Duodenal mucosa (tissue), 2 donors: Measurements from ENCODE around the gene TEX22.

Experiments used
- H3K27ac ChIP-seq: one replicate; pipeline ENCODE4 v1.7.0; 2013; ENCODE audit warnings: low read depth, low read length
- H3K27me3 ChIP-seq, 2 donors: one replicate each; pipeline ENCODE4 v1.7.0; 2013; ENCODE audit warnings: low read length in 2 of 2, control low read depth in 1 of 2; ENCODE audit not compliant: insufficient read depth in 2 of 2, control insufficient read depth in 1 of 2
- H3K36me3 ChIP-seq, 2 donors: one replicate each; pipeline ENCODE4 v1.7.0; 2013; ENCODE audit warnings: low read length in 2 of 2, control low read depth in 1 of 2; ENCODE audit not compliant: insufficient read depth in 2 of 2, control insufficient read depth in 1 of 2
- H3K4me1 ChIP-seq, 2 donors: one replicate each; pipeline ENCODE4 v1.7.0; 2013; ENCODE audit warnings: low read length in 2 of 2, control low read depth in 1 of 2; ENCODE audit not compliant: insufficient read depth in 2 of 2, control insufficient read depth in 1 of 2
- H3K4me3 ChIP-seq, 2 donors: one replicate each; pipeline ENCODE4 v1.7.0; 2013; ENCODE audit warnings: low read length in 2 of 2, low read depth in 1 of 2
- H3K9ac ChIP-seq, 2 donors: one replicate each; pipeline ENCODE4 v1.7.0; 2013; ENCODE audit warnings: low read length in 2 of 2, low read depth in 1 of 2
- H3K9me3 ChIP-seq, 2 donors: one replicate each; pipeline ENCODE4 v1.7.0; 2013; ENCODE audit warnings: low read length in 2 of 2, control low read depth in 1 of 2; ENCODE audit not compliant: control insufficient read depth in 1 of 2

The TEX22 gene

GRCh38 chr14:105414456-105415371, 16.4 kb downstream of the TEX22 start:
- Histone ChIP-seq H3K9me3 (no peaks in the 10 kb centered on the region), H3K4me1 (peaks cover 24 to 35% of the 10 kb centered on the region in 2 donors), H3K27ac (no peak overlapping the region), H3K9ac (peak overlapping the region in 1 of 2 donors; percentile 43), H3K4me3 (peak overlapping the region; percentile 43), H3K27me3 (peaks cover 10 to 16% of the 10 kb centered on the region in 2 donors), H3K36me3 (no peaks in the 10 kb centered on the region)

GRCh38 chr14:105415481-105416428, 17.4 kb downstream of the TEX22 start:
- Histone ChIP-seq H3K9ac (peak overlapping the region in 1 of 2 donors; percentile 43), H3K4me1 (peaks cover 22 to 40% of the 10 kb centered on the region in 2 donors)

GRCh38 chr14:105416671-105417070, 18.3 kb downstream of the TEX22 start:
- Histone ChIP-seq H3K36me3 (no peaks in the 10 kb centered on the region), H3K9ac (no peak overlapping the region), H3K9me3 (no peaks in the 10 kb centered on the region), H3K4me1 (peaks cover 18 to 43% of the 10 kb centered on the region in 2 donors), H3K4me3 (no peak overlapping the region), H3K27me3 (peaks cover 3 to 6% of the 10 kb centered on the region in 2 donors), H3K27ac (no peak overlapping the region)

More at GRCh38 chr14:105415481-105416428, 17.4 kb downstream of the TEX22 start:
- Histone ChIP-seq H3K4me3 (peak overlapping the region; percentile 43), H3K27me3 (peaks cover 5 to 10% of the 10 kb centered on the region in 2 donors), H3K36me3 (no peaks in the 10 kb centered on the region), H3K27ac (no peak overlapping the region), H3K9me3 (no peaks in the 10 kb centered on the region)

GRCh38 chr14:105417690-105418121, 19.4 kb downstream of the TEX22 start:
- no peaks in the 10 kb centered on the region for H3K36me3 ChIP-seq
- no peak overlapping the region for H3K4me3 ChIP-seq
- H3K27me3 ChIP-seq: no peaks in the 10 kb centered on the region
- no peak overlapping the region for H3K27ac ChIP-seq
- H3K9ac ChIP-seq: no peak overlapping the region
- H3K9me3 ChIP-seq: no peaks in the 10 kb centered on the region
- H3K4me1 ChIP-seq: peaks cover 21 to 46% of the 10 kb centered on the region in 2 donors

- Histone ChIP-seq H3K4me1 (peaks cover 21 to 46% of the 10 kb centered on the region in 2 donors), H3K27me3 (no peaks in the 10 kb centered on the region), H3K9ac (peak overlapping the region; percentile 87 to 90), H3K4me3 (peak overlapping the region; percentile 86 to 88), H3K9me3 (no peaks in the 10 kb centered on the region), H3K36me3 (no peaks in the 10 kb centered on the region), H3K27ac (no peak overlapping the region)
Measured at GRCh38 chr14:105418269-105419194, 20.2 kb downstream of the TEX22 start.

- Histone ChIP-seq H3K9ac (peak within 1 kb of the TSS; percentile 87 to 90), H3K4me3 (peak within 1 kb of the TSS; percentile 86 to 88), H3K9me3 (no peaks in the 10 kb centered on the region), H3K36me3 (no peaks in the 10 kb centered on the region), H3K4me1 (peaks cover 21 to 44% of the 10 kb centered on the region in 2 donors), H3K27ac (no peak within 1 kb of the TSS), H3K27me3 (no peaks in the 10 kb centered on the region)
Measured at GRCh38 chr14:105419195-105420091, 21.1 kb downstream of the TEX22 start, which contains the start of gene MTA1. TSS of gene MTA1 (plus strand) at chr14:105419827. CDS start at chr14:105420036, 209 bp downstream.

- no peaks in the 10 kb centered on the region for H3K36me3 ChIP-seq
- H3K4me1 ChIP-seq: peaks cover 21 to 40% of the 10 kb centered on the region in 2 donors
- peak overlapping the region; percentile 74 to 79 for H3K9ac ChIP-seq
- peak overlapping the region; percentile 78 to 86 for H3K4me3 ChIP-seq
- no peaks in the 10 kb centered on the region for H3K27me3 ChIP-seq
- H3K9me3 ChIP-seq: no peaks in the 10 kb centered on the region
- no peak overlapping the region for H3K27ac ChIP-seq
Measured at GRCh38 chr14:105420101-105420973, 22.0 kb downstream of the TEX22 start.

- Histone ChIP-seq H3K27me3 (no peaks in the 10 kb centered on the region), H3K27ac (no peak overlapping the region), H3K9me3 (no peaks in the 10 kb centered on the region), H3K4me1 (peaks cover 21 to 40% of the 10 kb centered on the region in 2 donors), H3K9ac (peak overlapping the region; percentile 74 to 79), H3K36me3 (no peaks in the 10 kb centered on the region), H3K4me3 (peak overlapping the region; percentile 78 to 86)
Measured at GRCh38 chr14:105420974-105421674, 22.8 kb downstream of the TEX22 start.
